K562 (cell line): ENCODE results near the gene CLCF1. TPM values are rescaled to one million over a fixed set of nuclear protein-coding genes. Genes with fewer than 3 reads are reported as not detected.

ENCODE experiments used
- ARNT ChIP-seq, 2 experiments: fragments of 450-650 bp; IDR thresholded peaks; 2 replicates each; pipeline ENCODE4 v1.6.1; 2016; ENCODE audit warnings: mild to moderate bottlenecking in 1 of 2
- CHAMP1 ChIP-seq: fragments of 450-650 bp; IDR thresholded peaks from 2 replicates; pipeline ENCODE4 v1.6.1; 2016; ENCODE audit warnings: mild to moderate bottlenecking
- CSDE1 ChIP-seq, 2 experiments: fragments of 450-650 bp; IDR thresholded peaks; 2 replicates each; pipeline ENCODE4 v1.6.1; 2016; ENCODE audit warnings: mild to moderate bottlenecking in 1 of 2
- DPF2 ChIP-seq: fragments of 450-650 bp; IDR thresholded peaks from 2 replicates; pipeline ENCODE4 v1.6.1; 2016
- HMG20B ChIP-seq: fragments of 250-450 bp; sonication (Bioruptor Pico); IDR thresholded peaks from 2 replicates; pipeline ENCODE4 v1.5.0; 2021; ENCODE audit warnings: mild to moderate bottlenecking
- KLF1 ChIP-seq: fragments of 450-650 bp; IDR thresholded peaks from 2 replicates; pipeline ENCODE4 v1.6.1; 2016; ENCODE audit warnings: missing genetic modification characterization, missing compliant biosample characterization
- LEF1 ChIP-seq: fragments of 450-650 bp; IDR thresholded peaks from 2 replicates; pipeline ENCODE4 v1.6.1; 2016; ENCODE audit warnings: mild to moderate bottlenecking
- MAZ ChIP-seq, 2 experiments: fragments of 450-650 bp in 1 of 2; sonication (generic) in 1 of 2; formaldehyde crosslinking; IDR thresholded peaks in 1 of 2; conservative IDR thresholded peaks in 1 of 2; 2 replicates each; pipeline versions ENCODE4 v1.4.0 to v1.5.0; 2020; ENCODE audit warnings: mild to moderate bottlenecking in 1 of 2, missing genetic modification reagents in 1 of 2
- MCM3 ChIP-seq: fragments of 450-650 bp; IDR thresholded peaks from 2 replicates; pipeline ENCODE4 v1.6.1; 2016
- MYBL2 ChIP-seq, 2 experiments: fragments of 450-650 bp in 1 of 2; sonication (generic) in 1 of 2; formaldehyde crosslinking in 1 of 2; IDR thresholded peaks; 2 replicates each; pipeline versions ENCODE4 v1.6.1 to v1.8.1; 2017 to 2022; ENCODE audit warnings: borderline replicate concordance in 1 of 2, inconsistent platforms in 1 of 2, low read depth in 1 of 2, mild to moderate bottlenecking in 1 of 2, missing genetic modification reagents in 1 of 2, moderate library complexity in 1 of 2
- TRIM25 ChIP-seq: fragments of 450-650 bp; IDR thresholded peaks from 2 replicates; pipeline ENCODE4 v1.7.0; 2016; ENCODE audit warnings: borderline replicate concordance
- ZBTB2 ChIP-seq: fragments of 450-650 bp; IDR thresholded peaks from 2 replicates; pipeline ENCODE4 v1.6.1; 2016; ENCODE audit warnings: antibody characterized with exemption
- ZNF407 ChIP-seq: fragments of 450-650 bp; IDR thresholded peaks from 2 replicates; pipeline ENCODE4 v1.6.1; 2016; ENCODE audit warnings: low read depth
- polyA plus RNA-seq, 8 experiments: library from polyadenylated mRNA; depleted of rRNA in 4 of 8; stranded (reverse) in 5 of 8; unstranded in 3 of 8; fragments of >200 nt; fragmentation: Nextera tagmentation in 2 of 8; fragmentation: Illumina TruSeq in 1 of 8; extraction: Ambion mirVana in 2 of 8; extraction: Trizol in 1 of 8; gene quantifications; 2 replicates each; pipeline versions ENCODE4 v1.2.1 to v1.2.3, GENCODE V29; 2011 to 2014; ENCODE audit warnings: inconsistent platforms in 1 of 8, missing spikeins in 1 of 8
- total RNA-seq, 7 experiments: library from RNA; depleted of rRNA in 6 of 7; stranded (reverse); fragments of >200 nt in 6 of 7; fragmentation: Illumina TruSeq in 2 of 7; extraction: Trizol in 2 of 7; gene quantifications; 2 replicates each; pipeline versions ENCODE4 v1.2.1 to v1.2.3, GENCODE V29; 2011 to 2021; ENCODE audit warnings: low replicate concordance in 1 of 7

The CLCF1 gene
- total and polyA plus RNA-seq, 9 of the 15 experiments (the other 6 are each of a cell fraction or from before 2014, with no cell fraction given) = 0.49 to 5.8 (median 3.0) TPM

- TF ChIP-seq CHAMP1 = no peak
- no peak; a peak in 1 of 4 replicates for TF ChIP-seq ARNT (IDR thresholded peaks at IDR 0.05)
- no peak for TF ChIP-seq MYBL2 (IDR thresholded peaks at IDR 0.05; ENCODE audit: low read depth)
- TF ChIP-seq MYBL2 (CRISPR knock-in tag; IDR thresholded peaks at IDR 0.05; ENCODE audit: borderline replicate concordance) = no peak
- no peak for TF ChIP-seq KLF1 (tag)
- TF ChIP-seq LEF1 = 0 out of 2 replicates have a peak, but pooled peaks have one; percentile 17
- TF ChIP-seq CSDE1 (IDR thresholded peaks at IDR 0.05) = no peak
- no peak for TF ChIP-seq MCM3
- no peak for TF ChIP-seq ZNF407
- peak; percentile 84 for TF ChIP-seq DPF2
- no peak for TF ChIP-seq TRIM25
- TF ChIP-seq MAZ (CRISPR knock-in tag; conservative IDR thresholded peaks at IDR 0.05 in 1 of 2, IDR thresholded peaks at IDR 0.05 in 1 of 2) = peak; percentile 54 to 87
- no peak for TF ChIP-seq ZBTB2
- no peak for TF ChIP-seq HMG20B (CRISPR knock-in tag)
Observed at GRCh38 chr11:67373648-67374570, 511 bp upstream of the CLCF1 start (continued).
